ENCODE measurements around the gene PROK1.
A peak's percentile ranks its signal among the peaks of the same experiment; 100 is the strongest.

Gene PROK1

DNA sequence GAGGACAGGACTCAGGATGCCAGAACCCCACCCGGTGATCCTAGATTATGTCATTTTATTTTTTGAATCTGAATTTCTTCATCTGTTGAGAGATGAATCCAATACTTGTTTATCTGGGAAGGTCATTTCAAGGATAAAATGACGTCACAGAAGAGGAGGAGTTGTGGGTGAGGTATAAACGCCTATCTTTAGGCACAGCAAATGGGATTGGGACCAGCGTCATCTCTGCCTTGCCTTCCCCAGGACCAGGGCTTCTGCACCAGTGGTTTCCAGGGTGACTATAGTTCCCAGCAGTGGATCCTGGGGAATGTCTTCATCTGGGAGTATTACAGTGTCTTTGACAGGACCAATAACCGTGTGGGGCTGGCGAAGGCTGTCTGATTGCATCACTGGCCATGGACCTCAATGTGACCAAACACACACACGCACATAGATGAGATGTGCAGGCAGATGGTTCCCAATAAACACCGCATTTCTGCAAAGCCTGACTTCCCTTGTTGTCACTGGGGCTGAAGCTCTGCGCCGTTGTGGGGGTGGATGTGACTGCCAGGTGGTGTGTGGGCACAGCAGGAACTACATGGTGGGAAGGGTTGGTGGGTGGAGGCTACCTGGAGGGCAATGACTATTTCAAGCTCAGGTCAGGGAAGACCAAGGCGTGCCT lies 40.0 kb downstream of the PROK1 start:
- DNase-seq = no peak

DNA sequence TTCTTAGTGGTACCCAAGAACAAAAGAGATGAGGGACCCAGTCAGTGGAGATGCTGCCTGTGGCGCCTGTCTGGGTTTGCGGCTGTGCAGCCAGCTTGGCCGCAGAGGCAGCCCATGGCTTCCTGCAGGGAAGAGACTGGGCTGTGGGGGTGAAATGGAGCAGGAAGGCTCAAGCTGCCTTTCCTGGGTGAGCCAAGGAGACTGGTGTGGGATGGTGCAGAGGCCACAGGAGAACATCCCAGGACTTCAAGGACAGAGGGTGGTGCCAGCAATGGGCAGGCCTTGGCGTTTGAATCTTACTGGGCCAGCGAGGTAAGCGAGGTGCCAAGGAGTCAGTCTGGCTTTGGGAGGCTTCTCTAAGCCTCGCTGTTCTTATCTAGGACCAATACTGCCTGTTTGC lies 41.6 kb downstream of the PROK1 start:
- DNase-seq = no peak

- no peak for DNase-seq
Measured at GRCh38 chr1:110493059-110493699, 42.2 kb downstream of the PROK1 start.

GRCh38 chr1:110494036-110494435 lies 43.1 kb downstream of the PROK1 start:
- no peak for DNase-seq

DNA sequence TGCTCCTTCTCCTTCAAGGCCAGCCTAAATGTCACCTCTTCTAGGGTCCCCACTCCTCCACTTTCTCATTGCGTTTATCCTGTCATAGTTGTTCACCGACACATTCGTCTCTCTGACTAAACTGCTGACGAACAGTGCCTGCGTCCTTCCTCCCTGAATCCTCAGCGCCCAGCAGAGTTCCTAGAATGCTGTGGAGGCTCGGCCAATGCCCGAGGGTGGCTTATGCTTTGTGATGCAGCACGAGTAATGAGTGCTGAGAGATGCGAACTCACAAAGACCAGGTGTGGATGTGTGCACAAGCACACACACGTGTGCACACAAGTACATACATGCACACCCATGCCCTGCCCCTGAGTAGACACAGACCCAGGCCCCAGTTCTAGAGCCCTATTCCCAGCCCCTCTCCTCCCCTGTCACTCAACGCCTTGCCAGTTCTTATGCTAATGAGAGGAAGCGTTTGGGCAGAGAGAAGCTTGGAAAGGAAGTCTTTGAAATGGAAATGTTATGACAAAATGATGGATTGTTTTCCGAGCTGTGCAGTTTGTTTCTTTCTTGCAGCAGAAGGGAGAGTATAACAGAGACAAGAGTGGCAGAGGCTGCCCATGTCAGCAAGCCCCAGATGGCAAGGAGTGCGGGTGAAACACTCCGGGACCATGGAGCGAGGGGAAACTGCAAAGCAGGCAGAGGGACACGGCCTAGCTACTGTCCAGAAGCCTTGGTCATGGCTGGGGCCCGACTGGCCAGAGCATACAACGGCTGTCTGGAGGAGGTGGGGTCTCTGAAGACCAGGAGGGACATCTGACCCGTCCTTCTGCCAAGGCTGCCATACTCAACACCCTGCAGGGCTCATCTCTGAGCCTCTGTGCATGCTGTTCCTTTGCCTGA lies 43.8 kb downstream of the PROK1 start:
- DNase-seq = no peak

DNA sequence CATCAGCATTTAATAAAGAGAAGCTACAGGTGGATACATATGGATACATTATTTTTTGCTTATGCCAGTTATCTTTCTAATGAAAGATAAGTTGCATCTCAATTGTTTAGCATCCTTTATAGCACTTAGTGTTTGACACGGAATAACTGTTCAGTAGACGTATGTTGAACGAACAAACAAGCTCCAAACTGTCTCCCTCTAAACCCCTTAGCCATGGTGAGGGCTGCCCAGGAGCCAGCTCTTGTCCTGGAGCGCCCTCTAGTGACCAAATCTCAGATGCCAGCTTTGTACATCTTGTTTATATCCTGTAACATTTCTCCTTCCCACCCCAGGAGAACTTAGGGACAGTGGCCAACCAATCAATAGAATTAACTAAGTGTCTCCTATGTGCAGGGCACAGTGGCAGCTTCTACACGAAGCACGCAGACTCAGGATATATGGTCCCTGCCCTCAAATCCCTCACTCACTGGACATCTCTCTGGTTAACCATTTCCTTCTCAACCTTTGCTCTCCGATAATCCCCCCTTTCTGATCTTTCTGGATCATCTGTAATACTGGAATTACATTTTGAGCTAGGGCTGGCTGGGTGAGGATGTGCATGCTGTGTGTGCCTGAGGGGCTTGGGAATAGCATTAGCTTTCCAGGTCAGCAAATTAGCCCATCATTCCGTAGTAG lies 45.1 kb downstream of the PROK1 start:
- peak; percentile 87 for DNase-seq

DNA sequence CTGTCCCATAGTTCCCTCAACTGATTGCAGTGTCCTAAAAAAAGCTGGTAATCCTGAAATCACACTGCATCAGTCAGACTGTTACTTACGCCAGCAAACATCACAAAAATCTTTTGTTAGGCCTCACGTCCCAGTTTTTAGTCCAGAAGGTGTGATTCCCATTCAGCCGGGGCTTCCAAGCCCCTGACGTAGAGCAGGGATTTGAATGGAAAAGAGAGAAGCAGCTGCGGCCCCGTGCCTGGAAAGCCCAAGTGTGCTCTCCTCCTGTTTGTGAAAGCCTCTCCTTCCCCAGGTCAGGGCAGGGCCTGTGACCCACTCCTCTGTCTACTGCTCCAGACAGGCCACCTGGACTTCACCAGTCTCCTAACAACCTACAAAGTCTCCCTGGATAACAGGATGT lies 47.3 kb downstream of the PROK1 start:
- DNase-seq = no peak

GRCh38 chr1:110501488-110502132 lies 50.7 kb downstream of the PROK1 start:
- DNase-seq = no peak

DNA sequence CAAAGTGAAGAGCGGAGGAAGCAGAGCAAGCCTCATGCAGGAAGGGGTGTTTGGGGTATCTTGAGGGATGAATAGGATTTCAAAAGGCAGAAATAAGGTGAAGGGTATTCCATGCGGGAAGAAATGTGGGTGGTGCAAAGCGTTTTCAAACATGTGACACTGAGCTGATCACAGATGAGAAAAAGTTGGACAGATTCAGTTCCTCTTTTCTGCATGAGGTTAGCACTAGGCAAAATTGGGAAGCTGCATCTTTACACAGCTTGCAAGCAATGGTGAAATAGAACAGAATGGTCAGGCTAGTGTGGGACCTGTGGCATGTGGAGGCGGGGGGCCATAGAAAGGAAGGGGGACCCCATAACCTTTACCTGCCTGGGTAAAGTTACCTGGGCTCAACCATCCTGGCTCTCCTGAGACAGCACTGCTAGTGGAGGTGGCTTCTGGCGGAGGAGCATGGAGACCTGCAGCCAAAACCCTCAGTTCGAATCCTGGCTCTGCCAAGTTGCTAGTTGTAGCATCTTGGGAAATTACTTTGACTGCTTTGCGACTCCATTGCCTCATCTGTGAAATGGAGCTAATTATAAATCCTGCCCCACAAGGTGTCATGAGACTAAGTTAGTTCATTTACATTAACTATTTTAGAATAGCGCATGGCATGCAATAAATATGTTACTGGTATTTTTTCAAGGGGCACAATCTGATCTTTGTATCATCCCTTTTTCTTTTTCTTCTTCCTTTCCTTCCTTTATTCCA lies 51.6 kb downstream of the PROK1 start:
- no peak for DNase-seq

DNA sequence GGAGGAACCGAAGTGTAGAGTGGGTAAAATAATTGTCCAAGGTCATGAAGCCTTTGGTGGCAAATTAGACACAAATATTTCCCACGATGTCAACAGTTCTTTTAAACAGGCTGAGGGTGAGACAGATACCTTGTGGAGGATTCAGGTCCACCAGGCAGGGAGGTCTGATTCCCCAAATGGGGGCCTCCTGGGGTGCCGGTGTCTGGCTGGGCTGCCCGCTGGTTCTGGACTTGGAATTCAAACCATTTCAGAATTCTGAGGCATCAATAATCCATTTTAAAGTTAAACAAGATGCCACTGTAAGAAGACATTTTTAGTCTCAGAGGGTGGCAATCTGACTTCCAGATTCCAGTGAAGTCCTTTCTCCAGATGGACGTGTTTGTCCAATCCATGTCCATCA lies 52.5 kb downstream of the PROK1 start:
- DNase-seq = no peak

- no peak for DNase-seq
Measured at GRCh38 chr1:110504226-110504625, 53.3 kb downstream of the PROK1 start.

- DNase-seq = no peak
Measured at GRCh38 chr1:110505596-110505995, 54.6 kb downstream of the PROK1 start.

GRCh38 chr1:110506541-110506940 lies 55.6 kb downstream of the PROK1 start:
- DNase-seq = no peak

Data from activated CD4-positive, alpha-beta T cell treated with anti-CD3 and anti-CD28 coated beads, Interleukin-2, amount 50 U/mL, for 48 hours (primary cell).